ENCODE measurements around the gene CCDC184. TPM values are rescaled to one million over a fixed set of nuclear protein-coding genes. Genes with fewer than 3 reads are reported as not detected.
"Not testable (repeated sequence)": the region's sequence is repeated elsewhere in the genome, so short reads cannot be mapped to it uniquely, and the experiment has no call there.

The CCDC184 gene
- total RNA-seq, 2 donors from 2014 or later: 0.15 to 0.50 TPM

GRCh38 chr12:48197971-48198671, 14.7 kb downstream of the CCDC184 start:
- DNase-seq (peak; percentile 96 to 98), ATAC-seq (peak; percentile 98)
- intact Hi-C loops (cut with DNase I, micrococcal nuclease): no loop called here

GRCh38 chr12:48198672-48198971, 15.2 kb downstream of the CCDC184 start:
- DNase-seq: peak; percentile 41 to 59
- ATAC-seq: peak; percentile 47
- intact Hi-C loops (cut with DNase I, micrococcal nuclease): no loop called here

GRCh38 chr12:48198985-48199384, 15.5 kb downstream of the CCDC184 start:
- no peak for ATAC-seq
- intact Hi-C loops (cut with DNase I, micrococcal nuclease): no loop called here
- DNase-seq: no peak

- DNase-seq: no peak
- intact Hi-C loops (cut with DNase I, micrococcal nuclease): no loop called here
- ATAC-seq: no peak
These were observed 16.4 kb downstream of the CCDC184 start for GRCh38 chr12:48199774-48200221.

- intact Hi-C loops (cut with DNase I, micrococcal nuclease): no loop called here
These were observed 17.6 kb downstream of the CCDC184 start for GRCh38 chr12:48201091-48201490.

GRCh38 chr12:48201516-48201915, 18.1 kb downstream of the CCDC184 start:
- ATAC-seq (no peak), DNase-seq (no peak)
- intact Hi-C loops (cut with DNase I, micrococcal nuclease): no loop called here

More at GRCh38 chr12:48201091-48201490, 17.6 kb downstream of the CCDC184 start:
- DNase-seq (no peak), ATAC-seq (no peak)

GRCh38 chr12:48202766-48203165, 19.3 kb downstream of the CCDC184 start:
- DNase-seq (no peak), ATAC-seq (no peak)
- intact Hi-C loops (cut with DNase I, micrococcal nuclease): no loop called here

- DNase-seq (no peak), ATAC-seq (no peak)
- intact Hi-C loops (cut with DNase I, micrococcal nuclease): no loop called here
These were observed 19.7 kb downstream of the CCDC184 start, which contains the start of gene OR10AD1 for GRCh38 chr12:48203192-48203591. OR10AD1 (minus strand) TSS chr12:48203292; CDS start chr12:48203292, 0 bp downstream.

- ATAC-seq; DNase-seq; intact Hi-C loops (cut with DNase I, micrococcal nuclease): not testable (repeated sequence)
These were observed 26.1 kb downstream of the CCDC184 start for GRCh38 chr12:48209495-48209894.

GRCh38 chr12:48216785-48217184, 33.3 kb downstream of the CCDC184 start:
- intact Hi-C loops (cut with DNase I, micrococcal nuclease): no loop called here
- DNase-seq (no peak), ATAC-seq (no peak)

GRCh38 chr12:48219631-48220030, 36.2 kb downstream of the CCDC184 start:
- no peak for ATAC-seq
- intact Hi-C loops (cut with DNase I, micrococcal nuclease): no loop called here

GRCh38 chr12:48220701-48221100, 37.3 kb downstream of the CCDC184 start:
- DNase-seq: no peak
- intact Hi-C loops (cut with DNase I, micrococcal nuclease): no loop called here
- no peak for ATAC-seq

More at GRCh38 chr12:48219631-48220030, 36.2 kb downstream of the CCDC184 start:
- no peak for DNase-seq

- intact Hi-C loops (cut with DNase I, micrococcal nuclease): no loop called here
These were observed 38.2 kb downstream of the CCDC184 start for GRCh38 chr12:48221645-48222044.

GRCh38 chr12:48224533-48224932, 41.1 kb downstream of the CCDC184 start:
- intact Hi-C loops (cut with DNase I, micrococcal nuclease); ATAC-seq: not testable (repeated sequence)

More at GRCh38 chr12:48221645-48222044, 38.2 kb downstream of the CCDC184 start:
- no peak for ATAC-seq
- no peak for DNase-seq

GRCh38 chr12:48231169-48231958, 47.9 kb downstream of the CCDC184 start:
- ATAC-seq; intact Hi-C loops (cut with DNase I, micrococcal nuclease); DNase-seq: not testable (repeated sequence)

More at GRCh38 chr12:48224533-48224932, 41.1 kb downstream of the CCDC184 start:
- DNase-seq: not testable (repeated sequence)

Other genes starting within 250 kb of the CCDC184 start
- gene TMEM106C, start 220.0 kb upstream of the CCDC184 start, total RNA-seq: 100 to 1,000 TPM; 166 to 180 TPM
- gene COL2A1, start 179.2 kb upstream of the CCDC184 start, total RNA-seq: 1 to 10 TPM in 1 of 2 donors, under 1 TPM in 1; 0.95 to 1.2 TPM
- 10 to 100 TPM; 12.1 to 14.4 TPM for gene SENP1, start 77.6 kb upstream of the CCDC184 start, total RNA-seq
- gene PFKM, start 64.3 kb upstream of the CCDC184 start, total RNA-seq: 10 to 100 TPM; 48.1 to 49.6 TPM
- gene ASB8, start 26.1 kb upstream of the CCDC184 start, total RNA-seq: 10 to 100 TPM; 47.9 to 49.0 TPM
- gene OR10AD1, start 19.6 kb downstream of the CCDC184 start, total RNA-seq: not detected
- gene ZNF641, start 167.3 kb downstream of the CCDC184 start, total RNA-seq: 1 to 10 TPM; 9.2 to 9.6 TPM

Measured in left colon (tissue), 2 donors.